ENCODE measurements around the gene MZT2A. TPM values are rescaled to one million over a fixed set of nuclear protein-coding genes. Genes with fewer than 3 reads are reported as not detected.
A peak's percentile ranks its signal among the peaks of the same experiment; 100 is the strongest.
"Not testable (repeated sequence)": the region's sequence is repeated elsewhere in the genome, so short reads cannot be mapped to it uniquely, and the experiment has no call there.

MZT2A gene
- total and polyA plus RNA-seq, 3 experiments from 2014 or later = 92.6 to 142 (median 141) TPM

- H3K4me1 Mint-ChIP-seq; CTCF ChIA-PET; H3K27me3 ChIP-seq (ENCODE audit: insufficient read depth, low read length, poor library complexity, severe bottlenecking): not testable (repeated sequence)
These were observed 24.5 kb downstream of the MZT2A start for GRCh38 chr2:131467722-131468121.

DNA sequence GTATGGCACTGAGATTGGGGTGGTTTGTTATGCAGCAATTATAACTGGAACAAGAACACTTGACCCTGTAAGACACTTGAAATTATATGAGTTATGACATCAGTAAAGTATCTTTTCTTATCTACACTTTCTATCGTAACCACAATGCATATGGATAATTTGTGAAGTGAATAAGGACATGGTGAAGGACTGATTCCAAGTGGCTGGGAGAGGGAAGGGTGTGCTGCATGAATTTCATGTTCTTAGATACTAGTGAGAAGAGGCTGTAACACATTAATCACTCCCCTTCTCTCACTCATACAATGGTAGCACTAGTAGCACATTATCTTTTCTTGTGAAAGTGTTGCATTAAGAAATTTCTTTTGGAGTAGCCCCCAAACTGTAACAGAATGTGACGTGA lies 37.3 kb downstream of the MZT2A start:
- POLR2A ChIA-PET = not testable (repeated sequence)
- peaks cover 12 to 44% of the 10 kb centered on the region in 2 donors for H3K27me3 Mint-ChIP-seq

More at GRCh38 chr2:131467722-131468121, 24.5 kb downstream of the MZT2A start:
- H3K4me3 ChIP-seq (ENCODE audit: low read length); DNase-seq; H3K4me3 Mint-ChIP-seq; H3K4me1 ChIP-seq (ENCODE audit: insufficient read depth, low read length); H3K36me3 ChIP-seq (ENCODE audit: insufficient read depth, low read length); H3K9me3 ChIP-seq (ENCODE audit: low read length); H3K27me3 Mint-ChIP-seq; H3K27ac Mint-ChIP-seq; H3K9me3 Mint-ChIP-seq; POLR2A ChIA-PET; H3K27ac ChIP-seq (ENCODE audit: low read depth, low read length): not testable (repeated sequence)
- H3K36me3 Mint-ChIP-seq = peaks cover 0 to 13% (median 5%) of the 10 kb centered on the region in 3 donors

DNA sequence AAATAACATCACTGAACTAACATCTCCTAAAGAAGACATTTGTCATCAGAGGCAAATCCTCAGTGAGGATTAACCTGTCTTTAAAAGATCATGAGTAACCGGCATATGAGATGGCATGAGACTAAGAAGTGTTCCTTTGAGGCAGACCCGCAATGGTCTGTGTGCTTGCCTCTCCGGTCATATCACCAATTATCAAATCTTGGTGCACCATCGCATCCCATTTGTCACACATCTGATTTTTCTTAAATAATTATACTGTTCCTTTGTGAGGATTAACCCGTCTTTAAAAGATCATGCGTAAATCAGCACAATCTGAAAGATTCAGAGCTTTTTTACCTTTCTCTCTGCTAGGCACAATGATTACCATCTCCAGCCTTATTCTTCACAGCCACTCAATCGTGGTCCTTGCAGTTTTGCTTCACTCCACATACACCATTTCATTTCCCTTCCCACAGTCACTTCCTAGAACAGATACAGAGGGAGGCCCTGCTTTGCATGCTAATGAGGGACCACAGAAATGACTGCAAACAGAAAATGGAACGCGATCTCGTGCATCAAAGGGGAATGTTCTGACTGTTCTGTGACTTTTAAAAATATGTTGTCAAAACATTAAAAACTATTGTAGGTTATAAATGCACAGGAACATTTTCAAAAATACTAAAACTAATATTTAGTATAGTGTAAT lies 40.8 kb downstream of the MZT2A start:
- H3K4me1 ChIP-seq (ENCODE audit: insufficient read depth, low read length); H3K36me3 Mint-ChIP-seq; H3K27ac ChIP-seq (ENCODE audit: low read depth, low read length); DNase-seq; H3K9me3 ChIP-seq (ENCODE audit: low read length); H3K4me3 Mint-ChIP-seq; H3K9me3 Mint-ChIP-seq; CTCF ChIA-PET; H3K4me3 ChIP-seq (ENCODE audit: low read length); H3K4me1 Mint-ChIP-seq; POLR2A ChIA-PET; H3K36me3 ChIP-seq (ENCODE audit: insufficient read depth, low read length); H3K27me3 ChIP-seq (ENCODE audit: insufficient read depth, low read length, poor library complexity, severe bottlenecking): not testable (repeated sequence)
- H3K27ac Mint-ChIP-seq = peak overlapping the region in 1 of 8 donors; percentile 35
- H3K27me3 Mint-ChIP-seq = peaks cover 2 to 34% of the 10 kb centered on the region in 2 donors

More for the DNA sequence above, 37.3 kb downstream of the MZT2A start:
- H3K36me3 ChIP-seq (ENCODE audit: insufficient read depth, low read length); H3K9me3 ChIP-seq (ENCODE audit: low read length); DNase-seq; H3K27ac Mint-ChIP-seq; CTCF ChIA-PET; H3K4me3 Mint-ChIP-seq; H3K9me3 Mint-ChIP-seq; H3K4me1 ChIP-seq (ENCODE audit: insufficient read depth, low read length); H3K4me1 Mint-ChIP-seq; H3K36me3 Mint-ChIP-seq; H3K4me3 ChIP-seq (ENCODE audit: low read length); H3K27ac ChIP-seq (ENCODE audit: low read depth, low read length); H3K27me3 ChIP-seq (ENCODE audit: insufficient read depth, low read length, poor library complexity, severe bottlenecking): not testable (repeated sequence)

- H3K4me1 Mint-ChIP-seq; H3K9me3 Mint-ChIP-seq; H3K27me3 ChIP-seq (ENCODE audit: insufficient read depth, low read length, poor library complexity, severe bottlenecking); H3K9me3 ChIP-seq (ENCODE audit: low read length); H3K36me3 Mint-ChIP-seq; H3K27ac Mint-ChIP-seq; H3K27ac ChIP-seq (ENCODE audit: low read depth, low read length); POLR2A ChIA-PET; DNase-seq; H3K4me3 Mint-ChIP-seq; CTCF ChIA-PET; H3K4me1 ChIP-seq (ENCODE audit: insufficient read depth, low read length); H3K36me3 ChIP-seq (ENCODE audit: insufficient read depth, low read length); H3K4me3 ChIP-seq (ENCODE audit: low read length): not testable (repeated sequence)
- H3K27me3 Mint-ChIP-seq = peaks cover 2 to 27% of the 10 kb centered on the region in 2 donors
These were observed 44.2 kb downstream of the MZT2A start for GRCh38 chr2:131447981-131448380.

DNA sequence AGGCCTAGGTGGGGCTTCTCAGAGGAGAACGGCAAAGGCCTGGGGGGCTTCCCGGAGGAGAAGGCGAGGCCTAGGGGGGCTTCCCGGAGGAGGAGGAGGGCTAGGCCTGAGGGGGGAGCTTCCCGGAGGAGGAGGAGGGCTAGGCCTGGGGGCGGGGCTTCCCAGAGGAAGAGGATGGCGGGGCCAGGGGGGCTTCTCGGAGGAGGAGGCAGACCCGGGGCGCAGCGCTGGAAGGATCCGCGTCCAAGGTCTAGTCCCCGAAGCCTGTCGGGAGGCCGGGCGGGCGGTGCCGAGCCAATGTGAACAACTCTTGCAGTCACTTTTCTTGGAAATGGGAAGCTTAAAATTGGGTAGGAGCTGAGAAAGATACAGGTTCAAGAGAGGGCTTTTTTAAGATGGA lies 46.3 kb downstream of the MZT2A start:
- H3K36me3 Mint-ChIP-seq = no peaks in the 10 kb centered on the region
- CTCF ChIA-PET = no interaction called here

GRCh38 chr2:131445515-131445797 lies 46.7 kb downstream of the MZT2A start:
- H3K27ac Mint-ChIP-seq; DNase-seq; H3K27ac ChIP-seq (ENCODE audit: low read depth, low read length); H3K4me1 Mint-ChIP-seq; H3K27me3 ChIP-seq (ENCODE audit: insufficient read depth, low read length, poor library complexity, severe bottlenecking); H3K4me3 Mint-ChIP-seq; H3K4me3 ChIP-seq (ENCODE audit: low read length); POLR2A ChIA-PET; H3K9me3 ChIP-seq (ENCODE audit: low read length); H3K36me3 Mint-ChIP-seq; H3K36me3 ChIP-seq (ENCODE audit: insufficient read depth, low read length); H3K9me3 Mint-ChIP-seq; CTCF ChIA-PET; H3K4me1 ChIP-seq (ENCODE audit: insufficient read depth, low read length): not testable (repeated sequence)
- peaks cover 4 to 31% of the 10 kb centered on the region in 2 donors for H3K27me3 Mint-ChIP-seq

More for the DNA sequence above, 46.3 kb downstream of the MZT2A start:
- Mint-ChIP-seq H3K4me1 (no peaks in the 10 kb centered on the region), H3K27ac (no peak overlapping the region), H3K9me3 (no peaks in the 10 kb centered on the region), H3K27me3 (peaks cover 4 to 27% of the 10 kb centered on the region in 2 donors), H3K4me3 (no peak overlapping the region)
- no peaks in the 10 kb centered on the region for H3K4me1 ChIP-seq (ENCODE audit: insufficient read depth, low read length)
- H3K27ac ChIP-seq (ENCODE audit: low read depth, low read length) = no peak overlapping the region
- no peaks in the 10 kb centered on the region for H3K36me3 ChIP-seq (ENCODE audit: insufficient read depth, low read length)
- no peak for DNase-seq
- H3K4me3 ChIP-seq (ENCODE audit: low read length) = no peak overlapping the region
- H3K9me3 ChIP-seq (ENCODE audit: low read length) = no peaks in the 10 kb centered on the region
- POLR2A ChIA-PET = no interaction called here
- no peaks in the 10 kb centered on the region for H3K27me3 ChIP-seq (ENCODE audit: insufficient read depth, low read length, poor library complexity, severe bottlenecking)

GRCh38 chr2:131444736-131445514 lies 47.3 kb downstream of the MZT2A start:
- H3K36me3 Mint-ChIP-seq; H3K4me3 Mint-ChIP-seq; H3K4me1 ChIP-seq (ENCODE audit: insufficient read depth, low read length); H3K4me3 ChIP-seq (ENCODE audit: low read length); H3K9me3 Mint-ChIP-seq; H3K9me3 ChIP-seq (ENCODE audit: low read length); H3K27ac ChIP-seq (ENCODE audit: low read depth, low read length); H3K27me3 ChIP-seq (ENCODE audit: insufficient read depth, low read length, poor library complexity, severe bottlenecking); CTCF ChIA-PET; H3K36me3 ChIP-seq (ENCODE audit: insufficient read depth, low read length); H3K27ac Mint-ChIP-seq; DNase-seq; POLR2A ChIA-PET; H3K4me1 Mint-ChIP-seq: not testable (repeated sequence)
- peaks cover 4 to 30% of the 10 kb centered on the region in 2 donors for H3K27me3 Mint-ChIP-seq

- H3K9me3 Mint-ChIP-seq; DNase-seq; POLR2A ChIA-PET; H3K4me3 ChIP-seq (ENCODE audit: low read length); CTCF ChIA-PET; H3K4me1 Mint-ChIP-seq; H3K9me3 ChIP-seq (ENCODE audit: low read length); H3K27ac ChIP-seq (ENCODE audit: low read depth, low read length); H3K36me3 ChIP-seq (ENCODE audit: insufficient read depth, low read length); H3K4me3 Mint-ChIP-seq; H3K4me1 ChIP-seq (ENCODE audit: insufficient read depth, low read length); H3K36me3 Mint-ChIP-seq; H3K27me3 ChIP-seq (ENCODE audit: insufficient read depth, low read length, poor library complexity, severe bottlenecking): not testable (repeated sequence)
- H3K27ac Mint-ChIP-seq = peak overlapping the region in 1 of 8 donors; percentile 7
- peaks cover 2 to 24% of the 10 kb centered on the region in 2 donors for H3K27me3 Mint-ChIP-seq
These were observed 51.3 kb downstream of the MZT2A start for GRCh38 chr2:131440742-131441468.
